ENCODE results near the gene CD247.

The CD247 gene

GRCh38 chr1:167428395-167428794, 89.9 kb downstream of the CD247 start:
- POLR2A ChIA-PET = no interaction called here
- Histone ChIP-seq H3K4me1 (ENCODE audit: control extremely low read depth in 1 of 4, control insufficient read depth in 4 of 4, insufficient read depth in 4 of 4, low read length in 3 of 4) (no peaks in the 10 kb centered on the region), H3K9me3 (ENCODE audit: control extremely low read depth in 1 of 5, control insufficient read depth in 4 of 5, insufficient read depth in 2 of 5, low read depth in 1 of 5, low read length in 4 of 5) (no peaks in the 10 kb centered on the region), H3K27me3 (replicated peaks in 2 of 5; ENCODE audit: control insufficient read depth in 4 of 5, insufficient read depth in 5 of 5, low read length in 4 of 5) (no peaks in the 10 kb centered on the region), H3K27ac (ENCODE audit: insufficient read depth in 1 of 2, low read depth in 1 of 2, low read length in 2 of 2, poor library complexity in 1 of 2, severe bottlenecking in 2 of 2) (no peak overlapping the region), H3K4me3 (ENCODE audit: control insufficient read depth in 1 of 7, extremely low read depth in 1 of 7, insufficient read depth in 4 of 7, low read depth in 2 of 7, low read length in 6 of 7) (no peak overlapping the region), H3K36me3 (ENCODE audit: control insufficient read depth in 4 of 4, insufficient read depth in 4 of 4, low read length in 3 of 4) (peaks cover 0 to 6% (median 2%) of the 10 kb centered on the region in 4 experiments)
- CTCF ChIA-PET = interaction anchor here (1.1 to 1.7 kb wide), 3 partner anchors 20 to 260 kb away, joined by 3 to 5 read pairs (median 3); no protein-coding TSS in a partner anchor
- no peak for DNase-seq
- no CpG with 5 or more reads among the region's 2 CpGs for WGBS (ENCODE audit: insufficient coverage)

- H3K9me3 ChIP-seq (ENCODE audit: control extremely low read depth in 1 of 5, control insufficient read depth in 4 of 5, insufficient read depth in 2 of 5, low read depth in 1 of 5, low read length in 4 of 5) = no peaks in the 10 kb centered on the region
- POLR2A ChIA-PET = no interaction called here
- no peak for DNase-seq
- H3K27me3 ChIP-seq (replicated peaks in 2 of 5; ENCODE audit: control insufficient read depth in 4 of 5, insufficient read depth in 5 of 5, low read length in 4 of 5) = no peaks in the 10 kb centered on the region
- CTCF ChIA-PET = interaction anchor here (1.5 to 1.7 kb wide), 3 partner anchors 11 to 106 kb away, joined by 3 to 5 read pairs (median 3); no protein-coding TSS in a partner anchor
- H3K27ac ChIP-seq (ENCODE audit: insufficient read depth in 1 of 2, low read depth in 1 of 2, low read length in 2 of 2, poor library complexity in 1 of 2, severe bottlenecking in 2 of 2) = no peak overlapping the region
- H3K36me3 ChIP-seq (ENCODE audit: control insufficient read depth in 4 of 4, insufficient read depth in 4 of 4, low read length in 3 of 4) = peaks cover 0 to 6% (median 2%) of the 10 kb centered on the region in 4 experiments
- no peak overlapping the region for H3K4me3 ChIP-seq (ENCODE audit: control insufficient read depth in 1 of 7, extremely low read depth in 1 of 7, insufficient read depth in 4 of 7, low read depth in 2 of 7, low read length in 6 of 7)
- WGBS (ENCODE audit: insufficient coverage) = 80% methylated on average over 1 of the region's 5 CpGs
- no peaks in the 10 kb centered on the region for H3K4me1 ChIP-seq (ENCODE audit: control extremely low read depth in 1 of 4, control insufficient read depth in 4 of 4, insufficient read depth in 4 of 4, low read length in 3 of 4)
Measured at GRCh38 chr1:167427848-167428247, 90.5 kb downstream of the CD247 start.

- H3K9me3 ChIP-seq (ENCODE audit: control extremely low read depth in 1 of 5, control insufficient read depth in 4 of 5, insufficient read depth in 2 of 5, low read depth in 1 of 5, low read length in 4 of 5) = no peaks in the 10 kb centered on the region
- ChIA-PET POLR2A (no interaction called here), CTCF (interaction anchor here (0.7 to 1.5 kb wide), 3 partner anchors 10 to 81 kb away, joined by 3 read pairs; no protein-coding TSS in a partner anchor)
- no peak for DNase-seq
- WGBS (ENCODE audit: insufficient coverage) = 91% methylated on average over 3 of the region's 4 CpGs
- no peak overlapping the region for H3K4me3 ChIP-seq (ENCODE audit: control insufficient read depth in 1 of 7, extremely low read depth in 1 of 7, insufficient read depth in 4 of 7, low read depth in 2 of 7, low read length in 6 of 7)
- no peaks in the 10 kb centered on the region for H3K4me1 ChIP-seq (ENCODE audit: control extremely low read depth in 1 of 4, control insufficient read depth in 4 of 4, insufficient read depth in 4 of 4, low read length in 3 of 4)
- H3K27me3 ChIP-seq (replicated peaks in 2 of 5; ENCODE audit: control insufficient read depth in 4 of 5, insufficient read depth in 5 of 5, low read length in 4 of 5) = no peaks in the 10 kb centered on the region
- H3K36me3 ChIP-seq (ENCODE audit: control insufficient read depth in 4 of 4, insufficient read depth in 4 of 4, low read length in 3 of 4) = peaks cover 2 to 9% (median 3%) of the 10 kb centered on the region in 4 experiments
- no peak overlapping the region for H3K27ac ChIP-seq (ENCODE audit: insufficient read depth in 1 of 2, low read depth in 1 of 2, low read length in 2 of 2, poor library complexity in 1 of 2, severe bottlenecking in 2 of 2)
Measured at GRCh38 chr1:167426716-167427115, 91.6 kb downstream of the CD247 start.

- H3K27me3 ChIP-seq (replicated peaks in 2 of 5; ENCODE audit: control insufficient read depth in 4 of 5, insufficient read depth in 5 of 5, low read length in 4 of 5) = no peaks in the 10 kb centered on the region
- no peak overlapping the region for H3K4me3 ChIP-seq (ENCODE audit: control insufficient read depth in 1 of 7, extremely low read depth in 1 of 7, insufficient read depth in 4 of 7, low read depth in 2 of 7, low read length in 6 of 7)
- no peaks in the 10 kb centered on the region for H3K9me3 ChIP-seq (ENCODE audit: control extremely low read depth in 1 of 5, control insufficient read depth in 4 of 5, insufficient read depth in 2 of 5, low read depth in 1 of 5, low read length in 4 of 5)
- ChIA-PET CTCF (interaction anchor here (1.0 to 3.7 kb wide), 3 partner anchors 17 to 158 kb away, joined by 3 to 14 read pairs (median 5); no protein-coding TSS in a partner anchor), POLR2A (no interaction called here)
- H3K36me3 ChIP-seq (ENCODE audit: control insufficient read depth in 4 of 4, insufficient read depth in 4 of 4, low read length in 3 of 4) = peaks cover 2 to 9% (median 3%) of the 10 kb centered on the region in 4 experiments
- DNase-seq = no peak
- no peak overlapping the region for H3K27ac ChIP-seq (ENCODE audit: insufficient read depth in 1 of 2, low read depth in 1 of 2, low read length in 2 of 2, poor library complexity in 1 of 2, severe bottlenecking in 2 of 2)
- WGBS (ENCODE audit: insufficient coverage) = 94% methylated on average over 5 of the region's 7 CpGs
- H3K4me1 ChIP-seq (ENCODE audit: control extremely low read depth in 1 of 4, control insufficient read depth in 4 of 4, insufficient read depth in 4 of 4, low read length in 3 of 4) = peaks cover 0 to 2% (median under 1%) of the 10 kb centered on the region in 4 experiments
Measured at GRCh38 chr1:167425482-167425881, 92.8 kb downstream of the CD247 start.

- ChIA-PET CTCF (interaction anchor here (1.2 to 3.7 kb wide), 3 partner anchors 8 to 156 kb away, joined by 3 to 14 read pairs (median 5); no protein-coding TSS in a partner anchor), POLR2A (no interaction called here)
- no peak for DNase-seq
- Histone ChIP-seq H3K9me3 (ENCODE audit: control extremely low read depth in 1 of 5, control insufficient read depth in 4 of 5, insufficient read depth in 2 of 5, low read depth in 1 of 5, low read length in 4 of 5) (no peaks in the 10 kb centered on the region), H3K27ac (ENCODE audit: insufficient read depth in 1 of 2, low read depth in 1 of 2, low read length in 2 of 2, poor library complexity in 1 of 2, severe bottlenecking in 2 of 2) (no peak overlapping the region), H3K4me1 (ENCODE audit: control extremely low read depth in 1 of 4, control insufficient read depth in 4 of 4, insufficient read depth in 4 of 4, low read length in 3 of 4) (peaks cover 0 to 4% (median 1%) of the 10 kb centered on the region in 4 experiments), H3K4me3 (ENCODE audit: control insufficient read depth in 1 of 7, extremely low read depth in 1 of 7, insufficient read depth in 4 of 7, low read depth in 2 of 7, low read length in 6 of 7) (no peak overlapping the region), H3K36me3 (ENCODE audit: control insufficient read depth in 4 of 4, insufficient read depth in 4 of 4, low read length in 3 of 4) (peaks cover 2 to 9% (median 3%) of the 10 kb centered on the region in 4 experiments), H3K27me3 (replicated peaks in 2 of 5; ENCODE audit: control insufficient read depth in 4 of 5, insufficient read depth in 5 of 5, low read length in 4 of 5) (no peaks in the 10 kb centered on the region)
- 89% methylated on average over 13 of the region's 15 CpGs for WGBS (ENCODE audit: insufficient coverage)
Measured at GRCh38 chr1:167423684-167424619, 94.4 kb downstream of the CD247 start.

- Histone ChIP-seq H3K4me1 (ENCODE audit: control extremely low read depth in 1 of 4, control insufficient read depth in 4 of 4, insufficient read depth in 4 of 4, low read length in 3 of 4) (peaks cover 0 to 4% (median 1%) of the 10 kb centered on the region in 4 experiments), H3K27ac (ENCODE audit: insufficient read depth in 1 of 2, low read depth in 1 of 2, low read length in 2 of 2, poor library complexity in 1 of 2, severe bottlenecking in 2 of 2) (no peak overlapping the region), H3K9me3 (ENCODE audit: control extremely low read depth in 1 of 5, control insufficient read depth in 4 of 5, insufficient read depth in 2 of 5, low read depth in 1 of 5, low read length in 4 of 5) (no peaks in the 10 kb centered on the region), H3K4me3 (ENCODE audit: control insufficient read depth in 1 of 7, extremely low read depth in 1 of 7, insufficient read depth in 4 of 7, low read depth in 2 of 7, low read length in 6 of 7) (no peak overlapping the region), H3K36me3 (ENCODE audit: control insufficient read depth in 4 of 4, insufficient read depth in 4 of 4, low read length in 3 of 4) (peaks cover 5 to 15% (median 12%) of the 10 kb centered on the region in 4 experiments), H3K27me3 (replicated peaks in 2 of 5; ENCODE audit: control insufficient read depth in 4 of 5, insufficient read depth in 5 of 5, low read length in 4 of 5) (no peaks in the 10 kb centered on the region)
- POLR2A ChIA-PET = no interaction called here
- WGBS (ENCODE audit: insufficient coverage) = 100% methylated on average over 1 of the region's 3 CpGs
- CTCF ChIA-PET = no interaction called here
- DNase-seq = peak in 2 of 3 donors; percentile 19 to 29
Measured at GRCh38 chr1:167420510-167420909, 97.8 kb downstream of the CD247 start.

- peaks cover 5 to 20% (median 11%) of the 10 kb centered on the region in 4 experiments for H3K36me3 ChIP-seq (ENCODE audit: control insufficient read depth in 4 of 4, insufficient read depth in 4 of 4, low read length in 3 of 4)
- H3K9me3 ChIP-seq (ENCODE audit: control extremely low read depth in 1 of 5, control insufficient read depth in 4 of 5, insufficient read depth in 2 of 5, low read depth in 1 of 5, low read length in 4 of 5) = no peaks in the 10 kb centered on the region
- ChIA-PET CTCF (no interaction called here), POLR2A (no interaction called here)
- no peak overlapping the region for H3K27ac ChIP-seq (ENCODE audit: insufficient read depth in 1 of 2, low read depth in 1 of 2, low read length in 2 of 2, poor library complexity in 1 of 2, severe bottlenecking in 2 of 2)
- DNase-seq = no peak
- no peak overlapping the region for H3K4me3 ChIP-seq (ENCODE audit: control insufficient read depth in 1 of 7, extremely low read depth in 1 of 7, insufficient read depth in 4 of 7, low read depth in 2 of 7, low read length in 6 of 7)
- H3K4me1 ChIP-seq (ENCODE audit: control extremely low read depth in 1 of 4, control insufficient read depth in 4 of 4, insufficient read depth in 4 of 4, low read length in 3 of 4) = peaks cover 0 to 4% (median 1%) of the 10 kb centered on the region in 4 experiments
- no peaks in the 10 kb centered on the region for H3K27me3 ChIP-seq (replicated peaks in 2 of 5; ENCODE audit: control insufficient read depth in 4 of 5, insufficient read depth in 5 of 5, low read length in 4 of 5)
Measured at GRCh38 chr1:167419245-167419644, 99.1 kb downstream of the CD247 start.
